HCT116 (cell line): ENCODE results near the gene FBXL7. TPM values are rescaled to one million over a fixed set of nuclear protein-coding genes. Genes with fewer than 3 reads are reported as not detected.

Source experiments
- ATAC-seq: fragments of 200-7000 bp; cut with Tn5 transposase; 2 replicates; pipeline ENCODE4 v1.9.1; 2020; ENCODE audit warnings: mild to moderate bottlenecking, moderate library complexity
- BruUV-seq: library from RNA; stranded (reverse); fragments of 400-500 nt; replicated peaks from 2 replicates; lab custom pipeline; 2021; lab: Mats Ljungman, UMichigan
- CTCF ChIA-PET: fragments of 300-600 bp; sonication (Branson Sonifier 250); formaldehyde crosslinking; loops from one replicate; lab custom pipeline; 2021; ENCODE audit warnings: antibody characterized with exemption; lab: Charles Lee
- POLR2A ChIA-PET: fragments of 300-600, 350-600 bp; sonication (Branson Sonifier 250); formaldehyde crosslinking; loops from one replicate; lab custom pipeline; 2021; ENCODE audit warnings: antibody characterized with exemption; lab: Charles Lee
- RAD21 ChIA-PET, 2 experiments: fragments of 300-600 bp; sonication (Branson Sonifier 250); formaldehyde crosslinking; loops; one replicate each; lab custom pipeline; 2023; ENCODE audit warnings: low total read pairs in 2 of 2; ENCODE audit not compliant: uncharacterized antibody in 2 of 2, unreplicated experiment in 2 of 2, low non-redundant PET in 1 of 2; lab: Charles Lee
- DNase-seq: peaks from one replicate; pipeline ENCODE4 v3.0.0-alpha.2; 2010; ENCODE audit warnings: low read depth, low spot score
- H2AFZ ChIP-seq: fragments of 200-600 bp; shearing (Covaris generic), sonication (generic); 2 replicates; pipeline ENCODE4 v1.6.1; 2017; ENCODE audit warnings: low read depth, mixed run types, mixed read lengths, antibody characterized with exemption, low read length; ENCODE audit not compliant: poor library complexity, severe bottlenecking
- H3K27ac ChIP-seq: 2 replicates; pipeline ENCODE4 v1.5.1; 2012; ENCODE audit warnings: low read depth, low read length
- H3K27me3 ChIP-seq: fragments of 200-600 bp; sonication (generic); 2 replicates; pipeline ENCODE4 v1.6.1; 2016; ENCODE audit warnings: mixed run types, low read length, mixed read lengths; ENCODE audit not compliant: insufficient read depth
- H3K36me3 ChIP-seq, 2 experiments: fragments of 200-500 bp in 1 of 2; fragments of 200-600 bp in 1 of 2; sonication (Bioruptor generic) in 1 of 2; sonication (generic) in 1 of 2; 2 replicates each; pipeline versions ENCODE4 v1.5.1 to v1.6.1; 2014 to 2016; ENCODE audit warnings: low read length in 2 of 2, inconsistent platforms in 1 of 2, mixed read lengths in 1 of 2, mixed run types in 1 of 2; ENCODE audit not compliant: insufficient read depth in 2 of 2, control insufficient read depth in 1 of 2
- H3K4me1 ChIP-seq, 2 experiments: fragments of 200-600 bp in 1 of 2; sonication (generic) in 1 of 2; 2 replicates each; pipeline versions ENCODE4 v1.5.1 to v1.6.1; 2012 to 2017; ENCODE audit warnings: low read length in 2 of 2, inconsistent platforms in 1 of 2, mild to moderate bottlenecking in 1 of 2, mixed read lengths in 1 of 2, mixed run types in 1 of 2, moderate library complexity in 1 of 2; ENCODE audit not compliant: insufficient read depth in 2 of 2, control insufficient read depth in 1 of 2
- H3K4me2 ChIP-seq: fragments of 200-600 bp; sonication (generic); 2 replicates; pipeline ENCODE4 v1.6.1; 2017; ENCODE audit warnings: mixed run types, low read length, mixed read lengths
- H3K4me3 ChIP-seq, 2 experiments: fragments of 200-600 bp in 1 of 2; sonication (generic) in 1 of 2; replicated peaks in 1 of 2; 2 replicates each; pipeline ENCODE4 v1.5.1; 2011 to 2016; ENCODE audit warnings: low read length in 2 of 2, control low read depth in 1 of 2, low read depth in 1 of 2, mild to moderate bottlenecking in 1 of 2, mixed read lengths in 1 of 2, mixed run types in 1 of 2
- H3K79me2 ChIP-seq: fragments of 200-600 bp; sonication (generic); 2 replicates; pipeline ENCODE4 v1.6.1; 2017; ENCODE audit warnings: mild to moderate bottlenecking, mixed run types, low read length, moderate library complexity, mixed read lengths; ENCODE audit not compliant: insufficient read depth
- H3K9ac ChIP-seq: fragments of 200-600 bp; sonication (generic); 2 replicates; pipeline ENCODE4 v1.6.1; 2016; ENCODE audit warnings: low read length, mixed read lengths
- H3K9me2 ChIP-seq: fragments of 200-600 bp; sonication (generic), shearing (Covaris generic); 2 replicates; pipeline ENCODE4 v1.6.1; 2017; ENCODE audit warnings: mixed run types, mild to moderate bottlenecking, moderate library complexity; ENCODE audit not compliant: insufficient read depth
- H3K9me3 ChIP-seq, 2 experiments: fragments of 200-500 bp in 1 of 2; fragments of 200-600 bp in 1 of 2; sonication (Bioruptor generic) in 1 of 2; sonication (generic) in 1 of 2; 2 replicates each; pipeline ENCODE4 v1.6.1; 2014 to 2017; ENCODE audit warnings: low read length in 2 of 2, mixed read lengths in 2 of 2, inconsistent platforms in 1 of 2, low read depth in 1 of 2, mild to moderate bottlenecking in 1 of 2, mixed run types in 1 of 2, moderate library complexity in 1 of 2; ENCODE audit not compliant: control insufficient read depth in 1 of 2, insufficient read depth in 1 of 2
- H4K20me1 ChIP-seq: fragments of 200-600 bp; sonication (generic), shearing (Covaris generic); 2 replicates; pipeline ENCODE4 v1.6.1; 2017; ENCODE audit warnings: mixed run types, mild to moderate bottlenecking, moderate library complexity; ENCODE audit not compliant: insufficient read depth
- CEBPB ChIP-seq: IDR thresholded peaks from 2 replicates; pipeline ENCODE4 v1.6.1; 2012; ENCODE audit warnings: low read depth
- EGR1 ChIP-seq: IDR thresholded peaks from 2 replicates; pipeline ENCODE4 v1.6.1; 2012; ENCODE audit warnings: low read depth
- EZH2 ChIP-seq: fragments of 200-600 bp; sonication (generic); IDR thresholded peaks from 2 replicates; pipeline ENCODE4 v1.6.1; 2017; ENCODE audit warnings: antibody characterized with exemption, mixed run types
- RAD21 ChIP-seq: IDR thresholded peaks from 2 replicates; pipeline ENCODE4 v1.6.1; 2012; ENCODE audit warnings: low read depth, mild to moderate bottlenecking
- SP1 ChIP-seq: IDR thresholded peaks from 2 replicates; pipeline ENCODE4 v1.6.1; 2012; ENCODE audit warnings: low read depth
- TCF7L2 ChIP-seq: IDR thresholded peaks from 2 replicates; pipeline ENCODE4 v1.7.0; 2011; ENCODE audit warnings: borderline replicate concordance, inconsistent platforms; ENCODE audit not compliant: insufficient read depth, insufficient read length; ENCODE audit errors: extremely low read depth
- ZNF274 ChIP-seq: fragments of 200-500 bp; sonication (Bioruptor generic); IDR thresholded peaks from 2 replicates; pipeline ENCODE4 v1.6.1; 2014; ENCODE audit warnings: mild to moderate bottlenecking, low read depth, low read length, inconsistent platforms
- intact Hi-C: fragments of 100-400 bp; cut with micrococcal nuclease; formaldehyde crosslinking; loops from 2 replicates; pipeline ENCODE4 v1.10.0; 2022
- total RNA-seq: library from RNA; stranded (reverse); gene quantifications from one replicate; pipeline ENCODE4 v1.2.1, GENCODE V29; 2021; ENCODE audit not compliant: unreplicated experiment
- TF ChIP-seq, protein P1 (sequence below): IDR thresholded peaks from 2 replicates; pipeline ENCODE4 v1.6.1; 2012
- TF ChIP-seq, protein P2 (sequence below): IDR thresholded peaks from 2 replicates; pipeline ENCODE4 v1.6.1; 2011; ENCODE audit warnings: mild to moderate bottlenecking, low read length, moderate library complexity; ENCODE audit not compliant: insufficient replicate concordance; ENCODE audit errors: extremely low read depth
- TF ChIP-seq, protein P3 (sequence below): IDR thresholded peaks from 2 replicates; pipeline ENCODE4 v1.6.1; 2012; ENCODE audit warnings: low read depth

FBXL7 gene
- total RNA-seq, 1 experiment from 2014 or later, result 0.05 TPM

DNA sequence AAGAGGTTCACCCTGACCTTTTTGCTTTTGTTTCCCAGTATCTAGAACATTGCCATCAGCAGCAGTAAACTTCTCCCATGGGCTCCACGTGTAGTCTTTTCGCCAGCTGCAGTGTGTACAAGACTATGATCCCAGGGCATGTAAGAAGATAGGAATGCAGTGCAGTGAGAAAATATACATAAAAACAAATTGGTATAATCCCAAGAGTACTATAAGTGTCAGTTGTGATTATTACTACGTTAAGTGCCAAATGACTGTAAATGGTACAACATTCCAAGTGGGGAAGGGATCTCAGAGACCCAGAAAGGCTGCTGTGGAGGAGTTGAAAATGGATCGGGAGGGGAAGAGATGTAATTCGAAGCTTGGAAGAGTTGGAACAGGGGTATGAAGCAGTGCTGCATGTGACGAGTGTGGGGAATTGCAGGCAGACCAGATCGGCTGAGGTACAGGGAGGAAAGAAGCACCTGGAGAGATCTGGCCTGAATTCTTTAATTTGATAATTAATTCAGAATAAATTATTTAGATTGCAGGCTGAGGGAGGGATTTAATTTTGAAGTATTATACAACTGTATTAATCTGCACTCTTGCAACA lies 95.1 kb downstream of the FBXL7 start:
- Histone ChIP-seq H3K36me3 (no peaks in the 10 kb centered on the region), H3K4me2 (no peak overlapping the region), H3K27me3 (no peaks in the 10 kb centered on the region), H3K27ac (no peak overlapping the region), H4K20me1 (no peaks in the 10 kb centered on the region), H3K9me2 (no peaks in the 10 kb centered on the region), H3K79me2 (no peaks in the 10 kb centered on the region), H2AFZ (no peak overlapping the region), H3K4me3 (no peak overlapping the region), H3K4me1 (no peaks in the 10 kb centered on the region), H3K9me3 (peaks cover 6 to 17% of the 10 kb centered on the region in 2 experiments; a peak in 2 of 4 replicates), H3K9ac (no peak overlapping the region)
- DNase-seq (no peak), ATAC-seq (no peak)
- ChIA-PET CTCF (no interaction called here), RAD21 (no interaction called here), POLR2A (no interaction called here)
- intact Hi-C loops, result no loop called here
- no TSS peak for BruUV-seq
- TF ChIP-seq EZH2 (no peak), EGR1 (no peak), RAD21 (no peak), SP1 (no peak), CEBPB (no peak), ZNF274 (no peak), TCF7L2 (no peak)
- TF ChIP-seq, protein P1, sequence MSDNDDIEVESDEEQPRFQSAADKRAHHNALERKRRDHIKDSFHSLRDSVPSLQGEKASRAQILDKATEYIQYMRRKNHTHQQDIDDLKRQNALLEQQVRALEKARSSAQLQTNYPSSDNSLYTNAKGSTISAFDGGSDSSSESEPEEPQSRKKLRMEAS, result no peak
- TF ChIP-seq, protein P2, sequence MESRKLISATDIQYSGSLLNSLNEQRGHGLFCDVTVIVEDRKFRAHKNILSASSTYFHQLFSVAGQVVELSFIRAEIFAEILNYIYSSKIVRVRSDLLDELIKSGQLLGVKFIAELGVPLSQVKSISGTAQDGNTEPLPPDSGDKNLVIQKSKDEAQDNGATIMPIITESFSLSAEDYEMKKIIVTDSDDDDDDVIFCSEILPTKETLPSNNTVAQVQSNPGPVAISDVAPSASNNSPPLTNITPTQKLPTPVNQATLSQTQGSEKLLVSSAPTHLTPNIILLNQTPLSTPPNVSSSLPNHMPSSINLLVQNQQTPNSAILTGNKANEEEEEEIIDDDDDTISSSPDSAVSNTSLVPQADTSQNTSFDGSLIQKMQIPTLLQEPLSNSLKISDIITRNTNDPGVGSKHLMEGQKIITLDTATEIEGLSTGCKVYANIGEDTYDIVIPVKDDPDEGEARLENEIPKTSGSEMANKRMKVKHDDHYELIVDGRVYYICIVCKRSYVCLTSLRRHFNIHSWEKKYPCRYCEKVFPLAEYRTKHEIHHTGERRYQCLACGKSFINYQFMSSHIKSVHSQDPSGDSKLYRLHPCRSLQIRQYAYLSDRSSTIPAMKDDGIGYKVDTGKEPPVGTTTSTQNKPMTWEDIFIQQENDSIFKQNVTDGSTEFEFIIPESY, result no peak
- TF ChIP-seq, protein P3, sequence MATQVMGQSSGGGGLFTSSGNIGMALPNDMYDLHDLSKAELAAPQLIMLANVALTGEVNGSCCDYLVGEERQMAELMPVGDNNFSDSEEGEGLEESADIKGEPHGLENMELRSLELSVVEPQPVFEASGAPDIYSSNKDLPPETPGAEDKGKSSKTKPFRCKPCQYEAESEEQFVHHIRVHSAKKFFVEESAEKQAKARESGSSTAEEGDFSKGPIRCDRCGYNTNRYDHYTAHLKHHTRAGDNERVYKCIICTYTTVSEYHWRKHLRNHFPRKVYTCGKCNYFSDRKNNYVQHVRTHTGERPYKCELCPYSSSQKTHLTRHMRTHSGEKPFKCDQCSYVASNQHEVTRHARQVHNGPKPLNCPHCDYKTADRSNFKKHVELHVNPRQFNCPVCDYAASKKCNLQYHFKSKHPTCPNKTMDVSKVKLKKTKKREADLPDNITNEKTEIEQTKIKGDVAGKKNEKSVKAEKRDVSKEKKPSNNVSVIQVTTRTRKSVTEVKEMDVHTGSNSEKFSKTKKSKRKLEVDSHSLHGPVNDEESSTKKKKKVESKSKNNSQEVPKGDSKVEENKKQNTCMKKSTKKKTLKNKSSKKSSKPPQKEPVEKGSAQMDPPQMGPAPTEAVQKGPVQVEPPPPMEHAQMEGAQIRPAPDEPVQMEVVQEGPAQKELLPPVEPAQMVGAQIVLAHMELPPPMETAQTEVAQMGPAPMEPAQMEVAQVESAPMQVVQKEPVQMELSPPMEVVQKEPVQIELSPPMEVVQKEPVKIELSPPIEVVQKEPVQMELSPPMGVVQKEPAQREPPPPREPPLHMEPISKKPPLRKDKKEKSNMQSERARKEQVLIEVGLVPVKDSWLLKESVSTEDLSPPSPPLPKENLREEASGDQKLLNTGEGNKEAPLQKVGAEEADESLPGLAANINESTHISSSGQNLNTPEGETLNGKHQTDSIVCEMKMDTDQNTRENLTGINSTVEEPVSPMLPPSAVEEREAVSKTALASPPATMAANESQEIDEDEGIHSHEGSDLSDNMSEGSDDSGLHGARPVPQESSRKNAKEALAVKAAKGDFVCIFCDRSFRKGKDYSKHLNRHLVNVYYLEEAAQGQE, result no peak
